Fibroblast of lung (primary cell): Measurements from ENCODE around the gene PAEP. TPM values are rescaled to one million over a fixed set of nuclear protein-coding genes. Genes with fewer than 3 reads are reported as not detected.

Experiments
- DNase-seq, 2 donors: peaks; one replicate each; pipeline versions ENCODE4 v3.0.0 to v3.0.0-alpha.2; 2010; ENCODE audit warnings: low read depth in 2 of 2
- H2AFZ ChIP-seq: 2 replicates; pipeline ENCODE4 v1.5.1; 2012; ENCODE audit warnings: low read length, control low read depth, inconsistent platforms
- H3K27ac ChIP-seq: 2 replicates; pipeline ENCODE4 v1.5.1; 2011; ENCODE audit warnings: low read length, control low read depth; ENCODE audit not compliant: insufficient read depth
- H3K27me3 ChIP-seq: 2 replicates; pipeline ENCODE4 v1.5.1; 2011; ENCODE audit warnings: mild to moderate bottlenecking, low read length; ENCODE audit not compliant: control insufficient read depth, insufficient read depth
- H3K36me3 ChIP-seq: 2 replicates; pipeline ENCODE4 v1.5.1; 2011; ENCODE audit warnings: low read length; ENCODE audit not compliant: control insufficient read depth, insufficient read depth
- H3K4me1 ChIP-seq: 2 replicates; pipeline ENCODE4 v1.5.1; 2011; ENCODE audit warnings: low read length; ENCODE audit not compliant: control insufficient read depth, insufficient read depth; ENCODE audit errors: extremely low read depth
- H3K4me2 ChIP-seq: 2 replicates; pipeline ENCODE4 v1.5.1; 2011; ENCODE audit warnings: low read length, control low read depth; ENCODE audit not compliant: insufficient read depth; ENCODE audit errors: extremely low read depth
- H3K4me3 ChIP-seq, 4 experiments: fragments of 200-600 bp in 1 of 4; sonication (generic) in 1 of 4; replicated peaks in 1 of 4; 2 replicates each; pipeline ENCODE4 v1.5.1; 2011 to 2016; ENCODE audit warnings: low read length in 4 of 4, low read depth in 3 of 4, mild to moderate bottlenecking in 3 of 4, control low read depth in 2 of 4, inconsistent platforms in 1 of 4, mixed read lengths in 1 of 4; ENCODE audit not compliant: insufficient read depth in 1 of 4; ENCODE audit errors: control extremely low read depth in 1 of 4
- H3K79me2 ChIP-seq: 2 replicates; pipeline ENCODE4 v1.5.1; 2012; ENCODE audit warnings: mild to moderate bottlenecking, low read length, inconsistent platforms; ENCODE audit not compliant: control insufficient read depth, insufficient read depth
- H3K9ac ChIP-seq: 2 replicates; pipeline ENCODE4 v1.5.1; 2011; ENCODE audit warnings: mild to moderate bottlenecking, low read length, control low read depth; ENCODE audit not compliant: insufficient read depth
- H3K9me3 ChIP-seq: 2 replicates; pipeline ENCODE4 v1.5.1; 2012; ENCODE audit warnings: low read depth, low read length; ENCODE audit not compliant: control insufficient read depth, insufficient read depth
- H4K20me1 ChIP-seq: 2 replicates; pipeline ENCODE4 v1.5.1; 2011; ENCODE audit warnings: low read length; ENCODE audit not compliant: control insufficient read depth, insufficient read depth; ENCODE audit errors: extremely low read depth
- CTCF ChIP-seq, 2 donors: IDR thresholded peaks in 1 of 2; conservative IDR thresholded peaks in 1 of 2; 1 replicate in 1 of 2; 2 replicates in 1 of 2; pipeline ENCODE4 v1.5.1; 2011 to 2012; ENCODE audit warnings: low read length in 2 of 2, control low read depth in 1 of 2, inconsistent platforms in 1 of 2, low read depth in 1 of 2, mild to moderate bottlenecking in 1 of 2
- EZH2 ChIP-seq: IDR thresholded peaks from 2 replicates; pipeline ENCODE4 v1.5.1; 2012; ENCODE audit warnings: low read length, control low read depth, mild to moderate bottlenecking; ENCODE audit errors: missing control alignments
- polyA plus RNA-seq, 2 donors: library from polyadenylated mRNA; depleted of rRNA in 1 of 2; stranded (reverse) in 1 of 2; unstranded in 1 of 2; fragments of >200 nt; gene quantifications; 2 replicates each; pipeline ENCODE4 v1.2.1, GENCODE V29; 2011 to 2012; ENCODE audit warnings: missing spikeins in 1 of 2
- total RNA-seq: library from RNA; depleted of rRNA; stranded (reverse); fragments of >200 nt; gene quantifications from 2 replicates; pipeline ENCODE4 v1.2.1, GENCODE V29; 2014

Gene PAEP
- total and polyA plus RNA-seq, 2 donors (not counting 1 experiment from before 2014, with no cell fraction given) = not detected

GRCh38 chr9:135606885-135607259 is 45.3 kb downstream of the PAEP start:
- H3K36me3 ChIP-seq = no peaks in the 10 kb centered on the region
- no peaks in the 10 kb centered on the region for H3K79me2 ChIP-seq
- H3K27ac ChIP-seq = no peak overlapping the region
- no peak overlapping the region for H2AFZ ChIP-seq
- no peak overlapping the region for H3K9ac ChIP-seq
- no peak for DNase-seq
- H4K20me1 ChIP-seq = no peaks in the 10 kb centered on the region
- H3K4me2 ChIP-seq = no peak overlapping the region
- no peaks in the 10 kb centered on the region for H3K27me3 ChIP-seq
- H3K4me1 ChIP-seq = no peaks in the 10 kb centered on the region
- no peak overlapping the region for H3K4me3 ChIP-seq
- H3K9me3 ChIP-seq = no peaks in the 10 kb centered on the region
- TF ChIP-seq CTCF (conservative IDR thresholded peaks at IDR 0.05 in 1 of 2, IDR thresholded peaks at IDR 0.05 in 1 of 2; ENCODE audit: low read depth in 1 of 2, low read length in 2 of 2) = no peak
- no peak for TF ChIP-seq EZH2

DNA sequence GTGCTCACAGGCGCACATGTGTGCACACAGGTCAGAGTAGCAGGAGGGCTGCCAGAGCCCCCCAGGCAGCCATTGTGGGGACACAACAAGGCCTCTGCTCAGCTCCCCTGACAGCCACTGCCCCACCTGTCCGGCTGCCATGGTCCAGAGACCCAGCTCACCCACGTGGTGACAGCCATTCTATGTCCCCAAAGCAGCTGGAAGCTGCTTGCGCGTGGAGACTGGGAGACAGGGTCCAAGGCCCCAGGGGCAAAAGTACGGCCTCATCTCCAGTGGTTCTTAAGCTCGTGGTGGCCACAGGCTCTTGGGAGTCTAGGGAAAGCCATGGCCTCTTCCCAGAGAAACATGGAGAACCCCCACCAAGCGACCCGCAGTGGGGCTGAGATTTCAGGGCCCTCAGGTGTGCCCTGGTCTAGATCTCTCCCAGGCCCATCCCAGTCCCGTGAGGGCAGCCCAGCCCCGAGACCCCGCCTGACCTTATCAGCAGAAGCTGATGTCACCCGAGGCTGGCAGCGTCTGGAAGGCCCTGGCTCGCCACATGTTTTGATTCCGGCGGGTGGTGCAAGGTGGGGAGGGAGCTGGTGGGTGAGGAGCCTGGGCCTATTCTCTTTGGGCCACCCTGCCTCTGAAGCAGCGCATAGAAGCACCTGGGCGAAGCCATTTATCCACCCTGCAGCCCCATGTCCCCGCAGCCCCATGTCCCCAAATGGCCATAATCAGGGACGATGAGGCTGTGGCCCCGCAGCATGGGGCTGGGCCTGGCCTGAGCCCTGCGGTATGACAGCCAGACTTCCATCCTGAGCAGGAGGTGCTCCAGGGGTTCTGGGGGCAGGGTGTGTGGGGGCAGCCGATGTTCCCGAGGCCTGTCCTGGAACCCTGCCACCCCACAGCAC is 46.1 kb downstream of the PAEP start:
- TF ChIP-seq EZH2 (no peak), CTCF (conservative IDR thresholded peaks at IDR 0.05 in 1 of 2, IDR thresholded peaks at IDR 0.05 in 1 of 2; ENCODE audit: low read depth in 1 of 2, low read length in 2 of 2) (no peak)
- Histone ChIP-seq H3K4me2 (no peak overlapping the region), H3K79me2 (no peaks in the 10 kb centered on the region), H3K27me3 (no peaks in the 10 kb centered on the region), H3K9ac (no peak overlapping the region), H3K4me3 (no peak overlapping the region), H2AFZ (no peak overlapping the region), H3K9me3 (no peaks in the 10 kb centered on the region), H3K27ac (no peak overlapping the region), H4K20me1 (no peaks in the 10 kb centered on the region), H3K4me1 (no peaks in the 10 kb centered on the region), H3K36me3 (no peaks in the 10 kb centered on the region)
- DNase-seq = no peak

- Histone ChIP-seq H3K79me2 (no peaks in the 10 kb centered on the region), H3K4me2 (no peak overlapping the region), H3K9ac (no peak overlapping the region), H3K9me3 (no peaks in the 10 kb centered on the region), H3K36me3 (no peaks in the 10 kb centered on the region), H2AFZ (no peak overlapping the region), H3K4me1 (no peaks in the 10 kb centered on the region), H3K4me3 (no peak overlapping the region), H4K20me1 (no peaks in the 10 kb centered on the region), H3K27ac (no peak overlapping the region), H3K27me3 (no peaks in the 10 kb centered on the region)
- TF ChIP-seq CTCF (conservative IDR thresholded peaks at IDR 0.05 in 1 of 2, IDR thresholded peaks at IDR 0.05 in 1 of 2; ENCODE audit: low read depth in 1 of 2, low read length in 2 of 2) (no peak), EZH2 (no peak)
- DNase-seq = no peak
Measured at GRCh38 chr9:135608294-135608998, 46.9 kb downstream of the PAEP start.
